Omental fat pad (tissue), 4 donors: ENCODE data around the gene NRL. TPM values are rescaled to one million over a fixed set of nuclear protein-coding genes. Genes with fewer than 3 reads are reported as not detected.
A peak's percentile ranks its signal among the peaks of the same experiment; 100 is the strongest.

Experiments used
- ATAC-seq: fragments of 150-250 bp; one replicate; pipeline ENCODE4 v1.9.1; 2016; ENCODE audit warnings: mild to moderate bottlenecking, moderate library complexity; ENCODE audit not compliant: low FRiP score
- DNase-seq: peaks from one replicate; pipeline ENCODE4 v3.0.0-alpha.2; 2019; ENCODE audit warnings: low spot score
- CTCF ChIP-seq, 3 donors: fragments of 450-650 bp; IDR thresholded peaks; one replicate each; pipeline ENCODE4 v1.5.1; 2016 to 2017; ENCODE audit warnings: antibody characterized with exemption in 3 of 3, mild to moderate bottlenecking in 3 of 3, moderate library complexity in 2 of 3
- total RNA-seq, 4 donors: library from RNA; depleted of rRNA; stranded (reverse); fragments of >200 nt; gene quantifications; one replicate each; pipeline ENCODE4 v1.1.0, GENCODE V29; 2016

The NRL gene
- total RNA-seq, 4 donors from 2014 or later = 0.94 to 4.3 (median 1.3) TPM

GRCh38 chr14:24059841-24060388 lies 54.8 kb downstream of the NRL start:
- ATAC-seq = no peak
- no peak for TF ChIP-seq CTCF (IDR thresholded peaks at IDR 0.05)
- no peak for DNase-seq

GRCh38 chr14:24058951-24059475 lies 55.7 kb downstream of the NRL start:
- DNase-seq (no peak), ATAC-seq (no peak)
- no peak for TF ChIP-seq CTCF (IDR thresholded peaks at IDR 0.05)

DNA sequence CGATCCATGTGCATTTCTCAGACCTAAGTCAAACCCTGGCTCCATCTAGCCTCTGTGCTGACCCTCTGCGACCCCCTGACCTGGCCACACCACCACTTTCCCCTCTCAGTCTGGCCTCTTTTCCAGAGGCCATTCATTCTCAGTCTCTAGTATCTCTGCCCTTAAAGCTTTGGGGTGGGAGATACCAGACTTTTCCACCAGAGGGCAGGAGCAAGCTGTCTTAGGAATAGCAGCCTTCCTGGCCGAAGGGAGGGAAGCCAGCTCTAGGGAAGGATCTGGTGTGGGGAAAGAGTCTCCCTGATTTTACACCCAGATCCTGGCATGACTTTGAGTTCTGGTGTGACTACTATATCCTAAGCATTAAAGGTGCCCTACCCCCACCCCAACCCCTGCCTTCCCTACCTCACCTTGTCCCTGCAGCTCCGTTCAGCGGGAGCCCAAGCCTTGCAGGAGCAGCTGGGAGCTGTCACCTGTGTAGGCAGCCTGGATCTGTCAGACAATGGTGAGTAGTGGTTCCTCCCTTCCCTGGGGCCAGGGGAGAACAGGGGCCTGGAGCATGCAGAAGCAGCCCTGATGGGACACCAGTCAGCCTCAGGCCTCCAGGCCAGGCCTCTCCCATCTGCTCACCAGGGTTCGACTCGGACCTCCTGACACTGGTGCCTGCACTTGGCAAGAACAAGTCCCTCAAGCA lies 56.3 kb downstream of the NRL start:
- peak; percentile 91 for DNase-seq
- peak; percentile 65 for ATAC-seq
- TF ChIP-seq CTCF (IDR thresholded peaks at IDR 0.05) = peak in 1 of 3 donors; percentile 41

DNA sequence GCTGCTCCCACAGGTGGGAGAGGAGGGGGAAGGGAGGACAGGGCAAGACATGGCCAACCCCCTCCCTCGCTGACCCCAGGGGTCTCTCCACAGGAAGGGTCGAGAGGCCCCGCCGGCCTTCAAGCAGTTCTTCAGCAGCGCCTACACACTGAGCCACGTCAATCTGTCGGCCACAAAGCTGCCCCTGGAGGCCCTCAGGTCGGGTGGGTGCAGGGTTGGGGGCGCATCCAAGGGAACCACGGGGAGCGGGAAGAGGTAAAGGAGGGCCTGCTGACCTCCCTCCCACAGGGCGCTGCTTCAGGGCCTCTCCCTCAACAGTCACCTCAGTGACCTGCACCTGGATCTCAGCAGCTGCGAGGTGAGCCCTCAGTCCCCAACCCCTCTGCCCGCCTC lies 56.9 kb downstream of the NRL start:
- peak; percentile 18 for ATAC-seq
- no peak for DNase-seq
- no peak for TF ChIP-seq CTCF (IDR thresholded peaks at IDR 0.05)

GRCh38 chr14:24057271-24057670 lies 57.5 kb downstream of the NRL start:
- no peak for DNase-seq

GRCh38 chr14:24056800-24057184 lies 58.0 kb downstream of the NRL start:
- no peak for TF ChIP-seq CTCF (IDR thresholded peaks at IDR 0.05)
- ATAC-seq (no peak), DNase-seq (no peak)

More at GRCh38 chr14:24057271-24057670, 57.5 kb downstream of the NRL start:
- no peak for TF ChIP-seq CTCF (IDR thresholded peaks at IDR 0.05)
- no peak for ATAC-seq
